ENCODE results near the gene ST6GAL1. TPM values are rescaled to one million over a fixed set of nuclear protein-coding genes. Genes with fewer than 3 reads are reported as not detected.

Gene ST6GAL1
- total and polyA plus RNA-seq, 2 of the 13 experiments (the other 11 are each of a cell fraction or from before 2014, with no cell fraction given), result 79.9 to 164 TPM

GRCh38 chr3:186974824-186975313 is 44.5 kb downstream of the ST6GAL1 start (continued):
- TF ChIP-seq MIER3 (CRISPR knock-in tag; IDR thresholded peaks at IDR 0.05; ENCODE audit: borderline replicate concordance), result peak; percentile 86; the same call in 1 of the 2 replicates
- 0 out of 2 replicates have a peak, but pooled peaks have one; percentile 23 for TF ChIP-seq ZNF329 (CRISPR knock-in tag; IDR thresholded peaks at IDR 0.05; ENCODE audit: low read depth)
- no peak for TF ChIP-seq FOXM1 (CRISPR knock-in tag; IDR thresholded peaks at IDR 0.05)
- TF ChIP-seq ZNF414 (CRISPR knock-in tag; IDR thresholded peaks at IDR 0.05), result peak; percentile 80
- TF ChIP-seq ZSCAN12 (CRISPR knock-in tag; IDR thresholded peaks at IDR 0.05), result no peak
- no peak for TF ChIP-seq NFAT5 (CRISPR knock-in tag; IDR thresholded peaks at IDR 0.05)
- TF ChIP-seq PHF20 (CRISPR knock-in tag; IDR thresholded peaks at IDR 0.05), result no peak
- TF ChIP-seq PBX2 (CRISPR knock-in tag; IDR thresholded peaks at IDR 0.05), result no peak
- TF ChIP-seq HMGXB4 (CRISPR knock-in tag; IDR thresholded peaks at IDR 0.05; ENCODE audit: borderline replicate concordance in 1 of 2, low read depth in 1 of 2), result 0 out of 4 replicates have a peak, but pooled peaks of 1 of the 2 experiments have one; percentile 38
- TF ChIP-seq DMAP1 (CRISPR knock-in tag; IDR thresholded peaks at IDR 0.05), result no peak
- no peak for TF ChIP-seq HOXA7 (CRISPR knock-in tag; IDR thresholded peaks at IDR 0.05)
- peak; percentile 83; the same call in 1 of the 2 replicates for TF ChIP-seq ZNF614 (CRISPR knock-in tag; IDR thresholded peaks at IDR 0.05; ENCODE audit: borderline replicate concordance)
- no peak for TF ChIP-seq ELK4 (CRISPR knock-in tag; IDR thresholded peaks at IDR 0.05; ENCODE audit: borderline replicate concordance)
- no peak for TF ChIP-seq CENPBD1 (CRISPR knock-in tag; IDR thresholded peaks at IDR 0.05; ENCODE audit: borderline replicate concordance, low read depth)
- TF ChIP-seq ZNF496 (CRISPR knock-in tag; IDR thresholded peaks at IDR 0.05; ENCODE audit: insufficient replicate concordance), result no peak
- no peak for TF ChIP-seq CERS6 (CRISPR knock-in tag; IDR thresholded peaks at IDR 0.05)

Measured in HepG2 (cell line).